HCT116 (cell line): ENCODE measurements around the gene OTOG. TPM values are rescaled to one million over a fixed set of nuclear protein-coding genes. Genes with fewer than 3 reads are reported as not detected.

Source experiments
- ATAC-seq: fragments of 200-7000 bp; cut with Tn5 transposase; 2 replicates; pipeline ENCODE4 v1.9.1; 2020; ENCODE audit warnings: mild to moderate bottlenecking, moderate library complexity
- BruUV-seq: library from RNA; stranded (reverse); fragments of 400-500 nt; replicated peaks from 2 replicates; lab custom pipeline; 2021; lab: Mats Ljungman, UMichigan
- CTCF ChIA-PET: fragments of 300-600 bp; sonication (Branson Sonifier 250); formaldehyde crosslinking; loops from one replicate; lab custom pipeline; 2021; ENCODE audit warnings: antibody characterized with exemption; lab: Charles Lee
- POLR2A ChIA-PET: fragments of 300-600, 350-600 bp; sonication (Branson Sonifier 250); formaldehyde crosslinking; loops from one replicate; lab custom pipeline; 2021; ENCODE audit warnings: antibody characterized with exemption; lab: Charles Lee
- RAD21 ChIA-PET, 2 experiments: fragments of 300-600 bp; sonication (Branson Sonifier 250); formaldehyde crosslinking; loops; one replicate each; lab custom pipeline; 2023; ENCODE audit warnings: low total read pairs in 2 of 2; ENCODE audit not compliant: uncharacterized antibody in 2 of 2, unreplicated experiment in 2 of 2, low non-redundant PET in 1 of 2; lab: Charles Lee
- DNase-seq: peaks from one replicate; pipeline ENCODE4 v3.0.0-alpha.2; 2010; ENCODE audit warnings: low read depth, low spot score
- H2AFZ ChIP-seq: fragments of 200-600 bp; shearing (Covaris generic), sonication (generic); 2 replicates; pipeline ENCODE4 v1.6.1; 2017; ENCODE audit warnings: low read depth, mixed run types, mixed read lengths, antibody characterized with exemption, low read length; ENCODE audit not compliant: poor library complexity, severe bottlenecking
- H3K27ac ChIP-seq: 2 replicates; pipeline ENCODE4 v1.5.1; 2012; ENCODE audit warnings: low read depth, low read length
- H3K27me3 ChIP-seq: fragments of 200-600 bp; sonication (generic); 2 replicates; pipeline ENCODE4 v1.6.1; 2016; ENCODE audit warnings: mixed run types, low read length, mixed read lengths; ENCODE audit not compliant: insufficient read depth
- H3K36me3 ChIP-seq, 2 experiments: fragments of 200-500 bp in 1 of 2; fragments of 200-600 bp in 1 of 2; sonication (Bioruptor generic) in 1 of 2; sonication (generic) in 1 of 2; 2 replicates each; pipeline versions ENCODE4 v1.5.1 to v1.6.1; 2014 to 2016; ENCODE audit warnings: low read length in 2 of 2, inconsistent platforms in 1 of 2, mixed read lengths in 1 of 2, mixed run types in 1 of 2; ENCODE audit not compliant: insufficient read depth in 2 of 2, control insufficient read depth in 1 of 2
- H3K4me1 ChIP-seq, 2 experiments: fragments of 200-600 bp in 1 of 2; sonication (generic) in 1 of 2; 2 replicates each; pipeline versions ENCODE4 v1.5.1 to v1.6.1; 2012 to 2017; ENCODE audit warnings: low read length in 2 of 2, inconsistent platforms in 1 of 2, mild to moderate bottlenecking in 1 of 2, mixed read lengths in 1 of 2, mixed run types in 1 of 2, moderate library complexity in 1 of 2; ENCODE audit not compliant: insufficient read depth in 2 of 2, control insufficient read depth in 1 of 2
- H3K4me2 ChIP-seq: fragments of 200-600 bp; sonication (generic); 2 replicates; pipeline ENCODE4 v1.6.1; 2017; ENCODE audit warnings: mixed run types, low read length, mixed read lengths
- H3K4me3 ChIP-seq, 2 experiments: fragments of 200-600 bp in 1 of 2; sonication (generic) in 1 of 2; replicated peaks in 1 of 2; 2 replicates each; pipeline ENCODE4 v1.5.1; 2011 to 2016; ENCODE audit warnings: low read length in 2 of 2, control low read depth in 1 of 2, low read depth in 1 of 2, mild to moderate bottlenecking in 1 of 2, mixed read lengths in 1 of 2, mixed run types in 1 of 2
- H3K79me2 ChIP-seq: fragments of 200-600 bp; sonication (generic); 2 replicates; pipeline ENCODE4 v1.6.1; 2017; ENCODE audit warnings: mild to moderate bottlenecking, mixed run types, low read length, moderate library complexity, mixed read lengths; ENCODE audit not compliant: insufficient read depth
- H3K9ac ChIP-seq: fragments of 200-600 bp; sonication (generic); 2 replicates; pipeline ENCODE4 v1.6.1; 2016; ENCODE audit warnings: low read length, mixed read lengths
- H3K9me2 ChIP-seq: fragments of 200-600 bp; sonication (generic), shearing (Covaris generic); 2 replicates; pipeline ENCODE4 v1.6.1; 2017; ENCODE audit warnings: mixed run types, mild to moderate bottlenecking, moderate library complexity; ENCODE audit not compliant: insufficient read depth
- H3K9me3 ChIP-seq, 2 experiments: fragments of 200-500 bp in 1 of 2; fragments of 200-600 bp in 1 of 2; sonication (Bioruptor generic) in 1 of 2; sonication (generic) in 1 of 2; 2 replicates each; pipeline ENCODE4 v1.6.1; 2014 to 2017; ENCODE audit warnings: low read length in 2 of 2, mixed read lengths in 2 of 2, inconsistent platforms in 1 of 2, low read depth in 1 of 2, mild to moderate bottlenecking in 1 of 2, mixed run types in 1 of 2, moderate library complexity in 1 of 2; ENCODE audit not compliant: control insufficient read depth in 1 of 2, insufficient read depth in 1 of 2
- H4K20me1 ChIP-seq: fragments of 200-600 bp; sonication (generic), shearing (Covaris generic); 2 replicates; pipeline ENCODE4 v1.6.1; 2017; ENCODE audit warnings: mixed run types, mild to moderate bottlenecking, moderate library complexity; ENCODE audit not compliant: insufficient read depth
- CTCF ChIP-seq, 3 experiments: fragments of 200-600 bp in 1 of 3; sonication (generic) in 1 of 3; IDR thresholded peaks in 2 of 3; conservative IDR thresholded peaks in 1 of 3; 2 replicates each; pipeline ENCODE4 v1.5.1; 2012 to 2017; ENCODE audit warnings: low read depth in 2 of 3, low read length in 2 of 3, antibody characterized with exemption in 1 of 3, borderline replicate concordance in 1 of 3, control low read depth in 1 of 3, mild to moderate bottlenecking in 1 of 3, mixed read lengths in 1 of 3, mixed run types in 1 of 3, moderate library complexity in 1 of 3; ENCODE audit not compliant: insufficient read depth in 1 of 3
- EGR1 ChIP-seq: IDR thresholded peaks from 2 replicates; pipeline ENCODE4 v1.6.1; 2012; ENCODE audit warnings: low read depth
- ELF1 ChIP-seq: IDR thresholded peaks from 2 replicates; pipeline ENCODE4 v1.6.1; 2012; ENCODE audit warnings: low read depth, borderline replicate concordance
- EZH2 ChIP-seq: fragments of 200-600 bp; sonication (generic); IDR thresholded peaks from 2 replicates; pipeline ENCODE4 v1.6.1; 2017; ENCODE audit warnings: antibody characterized with exemption, mixed run types
- JUND ChIP-seq: IDR thresholded peaks from 2 replicates; pipeline ENCODE4 v1.6.1; 2012
- POLR2A ChIP-seq: IDR thresholded peaks from 2 replicates; pipeline ENCODE4 v1.7.0; 2011; ENCODE audit warnings: borderline replicate concordance; ENCODE audit not compliant: insufficient read depth, insufficient read length; ENCODE audit errors: extremely low read depth
- REST ChIP-seq: IDR thresholded peaks from 2 replicates; pipeline ENCODE4 v1.6.1; 2012; ENCODE audit warnings: low read depth
- SIN3A ChIP-seq: IDR thresholded peaks from 2 replicates; pipeline ENCODE4 v1.6.1; 2012; ENCODE audit warnings: low read depth
- ZBTB33 ChIP-seq: IDR thresholded peaks from 2 replicates; pipeline ENCODE4 v1.6.1; 2011; ENCODE audit warnings: mild to moderate bottlenecking, low read length, moderate library complexity; ENCODE audit not compliant: insufficient replicate concordance; ENCODE audit errors: extremely low read depth
- intact Hi-C: fragments of 100-400 bp; cut with micrococcal nuclease; formaldehyde crosslinking; loops from 2 replicates; pipeline ENCODE4 v1.10.0; 2022
- total RNA-seq: library from RNA; stranded (reverse); gene quantifications from one replicate; pipeline ENCODE4 v1.2.1, GENCODE V29; 2021; ENCODE audit not compliant: unreplicated experiment

Gene OTOG
- total RNA-seq, 1 experiment from 2014 or later: 0.07 TPM

- H3K36me3 ChIP-seq: 0 out of 4 replicates have a peak, but pooled peaks cover 0 to 3% of the 10 kb centered on the region in 2 experiments
- ChIA-PET POLR2A (interaction anchor here (0.5 to 1.0 kb wide), 2 partner anchors 54 to 450 kb away, joined by 3 read pairs; partner anchors contain the start of gene RPS13), CTCF (interaction anchor here (0.6 to 2.4 kb wide), 27 partner anchors 8 to 742 kb away, joined by 3 to 32 read pairs (median 6); partner anchors contain the start of genes KCNJ11 and USH1C), RAD21 (interaction anchor here (0.6 to 1.2 kb wide), 5 partner anchors 17 to 144 kb away, joined by 3 to 7 read pairs (median 4); partner anchors contain the start of genes KCNJ11 (in 1 of the 2) and USH1C (in 1 of the 2))
- H3K9ac ChIP-seq: no peak overlapping the region
- intact Hi-C loops: no loop called here
- no peaks in the 10 kb centered on the region for H3K4me1 ChIP-seq
- no peaks in the 10 kb centered on the region for H3K9me2 ChIP-seq
- H3K27me3 ChIP-seq: no peaks in the 10 kb centered on the region
- no TSS peak for BruUV-seq
- no peaks in the 10 kb centered on the region for H4K20me1 ChIP-seq
- H3K4me3 ChIP-seq: no peak overlapping the region
- no peak overlapping the region for H2AFZ ChIP-seq
- no peaks in the 10 kb centered on the region for H3K9me3 ChIP-seq
- H3K4me2 ChIP-seq: no peak overlapping the region
- ATAC-seq (no peak), DNase-seq (no peak)
- TF ChIP-seq JUND: no peak
- TF ChIP-seq POLR2A: no peak
- TF ChIP-seq REST: no peak
- no peak for TF ChIP-seq EZH2
- no peak for TF ChIP-seq SIN3A
- no peak for TF ChIP-seq CTCF (IDR thresholded peaks at IDR 0.05 in 2 of 3, conservative IDR thresholded peaks at IDR 0.05 in 1 of 3; ENCODE audit: borderline replicate concordance in 1 of 3, insufficient read depth in 1 of 3, low read depth in 2 of 3, low read length in 2 of 3)
- TF ChIP-seq ELF1: no peak
- TF ChIP-seq EGR1: no peak
- no peak for TF ChIP-seq ZBTB33
- H3K27ac ChIP-seq: no peak overlapping the region
- no peaks in the 10 kb centered on the region for H3K79me2 ChIP-seq
Measured at GRCh38 chr11:17527628-17527995, 19.4 kb upstream of the OTOG start.
